ENCODE data around the gene PIK3C2G.

Gene PIK3C2G

GRCh38 chr12:18576104-18576626 lies 314.8 kb downstream of the PIK3C2G start:
- DNase-seq: no peak

GRCh38 chr12:18576648-18577047 lies 315.3 kb downstream of the PIK3C2G start:
- no peak for DNase-seq

- no peak for DNase-seq
Measured at GRCh38 chr12:18578191-18578590, 316.9 kb downstream of the PIK3C2G start.

GRCh38 chr12:18580291-18580690 lies 319.0 kb downstream of the PIK3C2G start:
- no peak for DNase-seq

GRCh38 chr12:18580706-18581105 lies 319.4 kb downstream of the PIK3C2G start:
- DNase-seq: no peak

GRCh38 chr12:18581232-18581962 lies 320.1 kb downstream of the PIK3C2G start:
- no peak for DNase-seq

GRCh38 chr12:18583655-18584054 lies 322.3 kb downstream of the PIK3C2G start:
- DNase-seq: no peak

GRCh38 chr12:18586581-18586980 lies 325.3 kb downstream of the PIK3C2G start:
- no peak for DNase-seq

- DNase-seq: no peak
Measured at GRCh38 chr12:18589316-18589715, 328.0 kb downstream of the PIK3C2G start.

GRCh38 chr12:18591473-18591872 lies 330.2 kb downstream of the PIK3C2G start:
- DNase-seq: no peak

GRCh38 chr12:18595412-18595811 lies 334.1 kb downstream of the PIK3C2G start:
- no peak for DNase-seq

- no peak for DNase-seq
Measured at GRCh38 chr12:18601962-18602361, 340.6 kb downstream of the PIK3C2G start.

- DNase-seq: no peak
Measured at GRCh38 chr12:18612971-18613370, 351.7 kb downstream of the PIK3C2G start.

- no peak for DNase-seq
Measured at GRCh38 chr12:18620986-18621385, 359.7 kb downstream of the PIK3C2G start.

GRCh38 chr12:18629445-18629844 lies 368.1 kb downstream of the PIK3C2G start:
- DNase-seq: no peak

- no peak for DNase-seq
Measured at GRCh38 chr12:18629916-18630315, 368.6 kb downstream of the PIK3C2G start.

- no peak for DNase-seq
Measured at GRCh38 chr12:18631339-18631738, 370.0 kb downstream of the PIK3C2G start.

GRCh38 chr12:18632848-18633247 lies 371.5 kb downstream of the PIK3C2G start:
- no peak for DNase-seq

- no peak for DNase-seq
Measured at GRCh38 chr12:18634382-18634781, 373.1 kb downstream of the PIK3C2G start.

GRCh38 chr12:18640321-18640955 lies 379.1 kb downstream of the PIK3C2G start:
- no peak for DNase-seq

GRCh38 chr12:18643681-18644080 lies 382.4 kb downstream of the PIK3C2G start:
- DNase-seq: no peak

GRCh38 chr12:18644564-18644963 lies 383.2 kb downstream of the PIK3C2G start:
- no peak for DNase-seq

- no peak for DNase-seq
Measured at GRCh38 chr12:18646286-18646890, 385.1 kb downstream of the PIK3C2G start.

- no peak for DNase-seq
Measured at GRCh38 chr12:18651525-18651924, 390.2 kb downstream of the PIK3C2G start.
